H4 (cell line): ENCODE measurements around the gene PDCD10. TPM values are rescaled to one million over a fixed set of nuclear protein-coding genes. Genes with fewer than 3 reads are reported as not detected.

Experiments used
- DNase-seq: peaks from one replicate; pipeline ENCODE4 v3.0.0-alpha.2; 2015; ENCODE audit warnings: low spot score
- total RNA-seq: library from RNA; depleted of rRNA; stranded (reverse); fragments of >200 nt; shearing (Covaris generic); gene quantifications from 2 replicates; pipeline ENCODE4 v1.2.3, GENCODE V29; 2014; rRNA removed

The PDCD10 gene
- total RNA-seq: 94.3 and 121 TPM in 2 replicates

- peak; percentile 100 for DNase-seq
Observed at GRCh38 chr3:167734498-167735232, at the start of gene PDCD10. TSS of gene PDCD10 (minus strand) at chr3:167734892. CDS start at chr3:167720157, 14,735 bp downstream.

GRCh38 chr3:167783781-167784180, 49.1 kb upstream of the PDCD10 start:
- no peak for DNase-seq

- DNase-seq: no peak
Observed at GRCh38 chr3:167780214-167780883, 45.7 kb upstream of the PDCD10 start.

DNA sequence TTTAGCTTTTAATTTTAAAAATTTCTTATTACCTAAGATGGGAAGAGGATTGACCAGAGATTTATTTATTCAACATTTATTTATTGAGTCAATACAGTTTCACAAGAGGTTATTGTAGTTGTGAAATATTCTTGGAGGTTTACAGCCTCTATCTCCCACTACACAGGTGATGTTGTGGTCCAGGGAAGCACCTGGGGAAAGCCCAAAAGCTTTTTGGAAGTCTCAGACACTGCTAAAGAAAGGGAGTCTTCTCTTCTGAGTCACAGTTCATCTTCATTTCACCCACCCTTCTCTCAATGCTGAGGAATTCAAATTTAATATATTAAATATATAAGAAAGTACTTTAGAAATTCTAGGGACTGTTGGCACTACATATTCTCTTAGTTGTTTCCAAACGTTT, 42.7 kb upstream of the PDCD10 start:
- DNase-seq: no peak

DNA sequence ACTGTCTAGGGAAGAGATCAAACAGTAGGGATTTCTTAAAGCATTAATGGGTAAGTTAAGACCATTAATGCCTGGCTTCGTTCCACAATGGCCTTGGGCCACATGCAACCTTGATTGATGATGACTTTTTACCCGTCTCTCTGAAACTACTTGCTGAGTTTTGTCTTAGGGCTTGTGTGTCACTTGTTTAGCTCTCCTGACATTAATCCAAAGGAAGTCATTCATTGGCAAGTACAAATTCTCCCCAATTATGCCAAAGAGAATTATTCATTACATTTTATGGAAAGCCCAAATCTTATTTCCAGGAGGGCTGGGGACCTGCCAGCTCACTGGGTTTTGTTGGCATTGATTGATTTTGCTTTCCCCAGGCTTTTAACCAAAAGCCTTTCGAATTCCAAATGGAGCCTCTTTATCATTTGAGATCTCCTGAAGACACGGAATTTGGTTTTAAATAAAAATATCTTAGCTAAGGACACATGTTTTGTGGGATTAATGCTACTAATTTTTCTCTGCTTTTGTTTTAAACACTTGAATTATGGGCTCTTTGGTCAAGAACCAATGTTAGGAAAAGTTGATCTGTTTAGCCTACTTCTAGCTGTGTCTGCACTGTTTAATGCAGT, 41.5 kb upstream of the PDCD10 start:
- no peak for DNase-seq

GRCh38 chr3:167773584-167773983, 38.9 kb upstream of the PDCD10 start:
- DNase-seq: no peak

- no peak for DNase-seq
Observed at GRCh38 chr3:167772992-167773391, 38.3 kb upstream of the PDCD10 start.

DNA sequence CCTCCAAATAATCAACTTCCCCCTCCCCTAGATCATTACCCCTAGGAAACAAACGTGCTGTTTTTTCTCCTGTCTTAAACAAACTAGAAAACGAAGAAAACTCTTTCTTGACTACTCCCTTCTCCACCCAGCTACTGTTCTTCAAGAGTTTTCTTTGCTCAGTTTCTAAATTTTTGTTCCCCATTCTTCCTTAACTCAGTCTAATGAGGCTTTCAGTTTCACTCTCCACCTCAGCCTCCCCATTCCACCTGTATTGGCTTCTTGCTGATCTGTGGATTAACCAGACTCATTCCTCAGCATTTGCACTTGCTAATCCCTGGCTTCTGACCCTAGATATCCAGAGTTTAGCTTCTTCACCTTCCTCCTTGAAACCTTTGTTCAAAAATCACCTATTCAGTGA, 27.6 kb upstream of the PDCD10 start:
- DNase-seq: no peak

GRCh38 chr3:167761302-167761701, 26.6 kb upstream of the PDCD10 start:
- DNase-seq: no peak

- DNase-seq: no peak
Observed at GRCh38 chr3:167754049-167754448, 19.4 kb upstream of the PDCD10 start.

DNA sequence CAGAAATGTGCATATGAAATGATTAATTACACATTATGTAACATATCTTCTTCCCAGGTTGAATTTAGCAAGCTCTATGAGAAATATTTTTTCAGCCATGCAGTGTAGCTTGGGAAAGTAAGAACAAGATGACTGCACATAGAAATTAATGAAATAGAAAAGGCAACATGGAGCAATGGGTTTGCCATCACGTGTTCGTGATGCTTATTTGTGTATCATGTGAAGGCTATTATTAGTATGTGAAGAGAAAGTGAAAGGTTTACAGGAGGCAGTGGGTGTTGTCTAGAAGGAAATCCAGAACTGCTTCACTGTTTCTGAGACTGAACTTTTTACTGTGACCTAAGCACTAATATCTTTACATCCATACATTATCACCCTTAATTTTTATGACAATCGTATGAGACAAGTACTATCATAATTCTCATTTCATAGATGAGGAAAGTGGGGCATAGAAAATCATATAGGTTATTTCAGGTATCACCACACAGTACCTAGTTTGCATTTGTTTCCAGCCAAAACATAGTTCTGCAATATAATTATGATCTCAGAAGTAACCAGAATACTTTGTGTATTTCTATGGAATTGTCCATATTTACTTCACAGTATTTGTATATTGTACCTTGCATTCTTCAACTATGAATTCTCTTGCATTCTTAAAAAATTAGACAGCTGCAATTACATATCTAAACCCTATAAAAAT, 15.7 kb upstream of the PDCD10 start:
- DNase-seq: no peak

GRCh38 chr3:167749728-167750127, 15.0 kb upstream of the PDCD10 start:
- no peak for DNase-seq

- DNase-seq: no peak
Observed at GRCh38 chr3:167749209-167749608, 14.5 kb upstream of the PDCD10 start.

- no peak for DNase-seq
Observed at GRCh38 chr3:167743799-167744198, 9.1 kb upstream of the PDCD10 start.

- no peak for DNase-seq
Observed at GRCh38 chr3:167742338-167742737, 7.6 kb upstream of the PDCD10 start.

DNA sequence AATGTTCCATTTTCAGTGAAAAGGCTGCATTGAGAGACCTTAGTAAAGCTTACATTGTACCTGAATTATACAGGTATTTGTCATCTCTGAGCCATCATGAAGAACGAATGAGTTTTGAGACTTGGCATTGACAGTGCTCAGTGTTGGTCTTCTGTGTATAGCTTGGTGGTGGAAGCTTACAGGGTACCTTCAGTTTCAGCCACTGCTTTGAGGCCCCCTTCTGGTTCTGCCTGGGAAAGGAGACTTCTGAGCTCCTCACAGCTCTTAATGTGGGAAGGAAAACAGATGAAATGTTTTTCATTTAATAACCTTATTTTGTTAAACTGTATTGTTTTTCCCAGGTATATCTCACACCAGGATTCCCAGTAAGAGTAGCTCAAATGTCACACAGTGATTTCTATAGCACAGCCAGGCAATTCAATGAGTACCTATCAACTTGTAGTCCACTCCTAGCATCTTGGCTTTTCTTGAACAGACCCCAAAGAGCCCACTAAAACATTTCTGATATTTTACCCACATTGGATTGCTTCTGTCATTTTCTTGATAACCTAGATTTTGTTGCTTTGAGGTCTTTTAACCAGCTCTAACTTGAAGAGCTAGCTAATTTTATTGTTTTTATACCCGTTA, 6.4 kb upstream of the PDCD10 start:
- DNase-seq: peak; percentile 39

GRCh38 chr3:167739190-167739810, 4.6 kb upstream of the PDCD10 start:
- no peak for DNase-seq

DNA sequence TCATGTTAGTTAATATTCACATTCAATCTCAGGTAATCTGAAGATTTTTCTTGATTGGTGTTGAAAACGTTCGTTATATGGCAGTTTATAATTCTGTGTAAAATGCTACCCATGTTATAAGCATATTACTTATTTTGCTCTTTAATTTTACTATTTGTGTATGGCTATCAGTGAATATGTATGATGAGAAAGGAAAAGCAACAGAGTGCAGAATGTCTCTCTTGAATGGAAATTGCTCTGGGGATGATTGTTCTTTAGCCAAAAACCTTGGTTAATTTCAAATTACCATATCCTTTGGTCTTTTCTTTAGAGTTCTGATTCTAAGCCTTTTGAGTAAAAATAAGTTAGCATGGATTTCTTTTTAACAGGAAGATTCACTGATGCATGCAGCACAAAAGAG, 3.3 kb upstream of the PDCD10 start:
- DNase-seq: no peak

- no peak for DNase-seq
Observed at GRCh38 chr3:167736997-167737396, 2.3 kb upstream of the PDCD10 start.

- DNase-seq: no peak
Observed at GRCh38 chr3:167736264-167736787, 1.6 kb upstream of the PDCD10 start.
